Choroid plexus epithelial cell (primary cell): ENCODE data around the gene MYO18B.

ENCODE experiments used
- DNase-seq: peaks from one replicate; pipeline ENCODE4 v3.0.0-alpha.2; 2010; ENCODE audit warnings: low read depth
- H3K4me3 ChIP-seq: 2 replicates; pipeline ENCODE4 v1.5.1; 2011; ENCODE audit warnings: low read depth, mild to moderate bottlenecking, control low read depth, low read length, moderate library complexity
- TF ChIP-seq, protein P1 (sequence below): conservative IDR thresholded peaks from 2 replicates; pipeline ENCODE4 v1.5.1; 2011; ENCODE audit warnings: low read depth, mild to moderate bottlenecking, control low read depth, inconsistent platforms, low read length, moderate library complexity

Gene MYO18B

DNA sequence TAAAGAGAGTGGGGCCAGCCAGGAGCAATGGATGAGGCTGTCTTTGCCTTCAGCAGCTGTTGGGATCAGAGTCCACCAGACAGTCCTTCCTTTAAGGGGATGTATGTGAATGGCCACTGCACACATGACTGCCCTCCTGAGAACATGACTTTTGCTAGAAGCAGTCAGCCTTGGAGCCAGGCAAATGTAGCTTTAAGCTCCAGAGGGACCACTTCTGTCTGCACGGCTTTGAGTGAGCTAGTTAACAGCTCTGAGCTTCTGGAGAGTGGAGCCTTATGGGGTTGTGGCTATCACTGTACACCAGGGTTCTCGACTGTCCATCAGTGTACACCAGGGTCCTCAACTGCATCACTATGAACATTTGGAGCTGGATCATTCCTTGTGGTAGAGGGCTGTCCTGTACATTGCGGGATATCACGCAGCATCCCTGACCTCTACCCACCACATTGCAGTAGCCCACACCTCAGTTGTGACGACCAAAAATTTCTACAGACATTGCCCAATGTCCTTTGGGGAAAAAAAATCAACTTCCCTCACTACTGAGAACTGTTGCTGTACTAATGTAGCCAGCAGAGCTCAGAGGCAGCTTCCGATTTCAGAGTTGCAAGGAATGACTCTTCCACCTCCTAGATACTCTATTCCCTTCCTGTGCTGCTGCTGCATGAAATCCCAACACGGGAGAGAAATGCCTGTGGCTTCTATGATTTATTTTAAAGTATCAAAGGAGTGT, 169.4 kb downstream of the MYO18B start:
- TF ChIP-seq, protein P1, sequence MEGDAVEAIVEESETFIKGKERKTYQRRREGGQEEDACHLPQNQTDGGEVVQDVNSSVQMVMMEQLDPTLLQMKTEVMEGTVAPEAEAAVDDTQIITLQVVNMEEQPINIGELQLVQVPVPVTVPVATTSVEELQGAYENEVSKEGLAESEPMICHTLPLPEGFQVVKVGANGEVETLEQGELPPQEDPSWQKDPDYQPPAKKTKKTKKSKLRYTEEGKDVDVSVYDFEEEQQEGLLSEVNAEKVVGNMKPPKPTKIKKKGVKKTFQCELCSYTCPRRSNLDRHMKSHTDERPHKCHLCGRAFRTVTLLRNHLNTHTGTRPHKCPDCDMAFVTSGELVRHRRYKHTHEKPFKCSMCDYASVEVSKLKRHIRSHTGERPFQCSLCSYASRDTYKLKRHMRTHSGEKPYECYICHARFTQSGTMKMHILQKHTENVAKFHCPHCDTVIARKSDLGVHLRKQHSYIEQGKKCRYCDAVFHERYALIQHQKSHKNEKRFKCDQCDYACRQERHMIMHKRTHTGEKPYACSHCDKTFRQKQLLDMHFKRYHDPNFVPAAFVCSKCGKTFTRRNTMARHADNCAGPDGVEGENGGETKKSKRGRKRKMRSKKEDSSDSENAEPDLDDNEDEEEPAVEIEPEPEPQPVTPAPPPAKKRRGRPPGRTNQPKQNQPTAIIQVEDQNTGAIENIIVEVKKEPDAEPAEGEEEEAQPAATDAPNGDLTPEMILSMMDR, result no peak
- no peak for DNase-seq
- no peak overlapping the region for H3K4me3 ChIP-seq

- DNase-seq, result no peak
- H3K4me3 ChIP-seq, result no peak overlapping the region
- TF ChIP-seq, protein P1, result no peak
These were observed 177.5 kb downstream of the MYO18B start for GRCh38 chr22:25919452-25919851.

DNA sequence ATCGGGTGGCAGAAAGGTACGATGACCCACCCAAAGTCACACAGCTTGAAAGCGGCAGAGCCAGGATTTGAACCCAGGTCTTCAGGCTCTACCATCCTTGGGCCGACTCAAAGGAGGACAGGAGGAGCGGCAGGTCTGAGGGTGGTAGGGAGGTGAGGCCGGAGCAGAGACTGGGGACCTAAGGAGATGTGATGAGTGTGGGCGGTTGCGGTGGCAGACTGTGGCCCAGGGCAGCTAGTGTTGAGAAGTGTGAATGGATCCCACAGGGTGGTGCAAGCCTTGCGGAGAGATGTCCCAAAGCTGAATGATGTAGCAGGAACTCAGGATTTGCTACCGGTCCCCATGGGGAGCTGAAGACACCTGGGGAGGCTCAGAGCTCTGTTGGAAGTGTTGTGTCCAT, 180.2 kb downstream of the MYO18B start:
- no peak for DNase-seq
- TF ChIP-seq, protein P1, result no peak

DNA sequence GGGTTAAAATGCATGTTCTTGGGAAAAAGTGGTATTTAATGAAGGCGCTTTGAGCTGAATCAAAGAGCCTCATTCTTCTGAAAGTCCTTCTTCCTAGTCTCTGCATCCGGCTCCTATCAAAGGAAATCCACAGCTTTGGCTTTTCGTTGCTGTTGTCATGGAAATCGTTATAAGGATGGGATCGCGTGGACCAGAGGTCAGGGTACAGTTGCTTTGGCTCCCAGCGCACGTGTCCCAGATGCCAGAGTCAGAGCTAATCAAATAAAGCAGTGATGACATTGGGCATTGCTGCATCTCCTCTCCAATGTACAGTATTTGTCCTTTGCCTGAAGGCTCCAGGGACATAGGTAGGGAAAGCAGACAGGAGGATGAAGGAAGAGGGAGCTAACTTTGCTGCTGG, 181.9 kb downstream of the MYO18B start:
- no peak overlapping the region for H3K4me3 ChIP-seq
- TF ChIP-seq, protein P1, result no peak
- DNase-seq, result no peak

More for the DNA sequence above, 180.2 kb downstream of the MYO18B start:
- no peak overlapping the region for H3K4me3 ChIP-seq

DNA sequence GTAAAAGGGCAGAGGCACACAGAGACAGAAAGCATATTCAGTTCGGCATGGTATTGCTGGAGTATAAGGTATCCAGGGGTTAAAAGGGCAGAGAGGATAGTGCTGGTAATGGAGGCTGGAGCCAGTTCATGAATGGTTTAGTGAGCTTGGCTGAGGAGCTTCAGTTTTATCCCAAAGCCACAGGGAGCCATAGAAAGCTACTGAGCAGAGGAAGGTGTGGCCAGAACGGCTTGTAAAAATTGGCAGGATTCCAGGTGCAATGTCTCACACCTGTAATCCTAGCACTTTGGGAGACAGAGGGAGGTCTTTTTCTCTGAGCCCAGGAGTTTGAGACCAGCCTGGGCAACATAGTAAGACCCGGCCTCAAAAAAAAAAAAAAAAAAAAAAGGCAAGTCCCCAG, 186.1 kb downstream of the MYO18B start:
- no peak overlapping the region for H3K4me3 ChIP-seq

DNA sequence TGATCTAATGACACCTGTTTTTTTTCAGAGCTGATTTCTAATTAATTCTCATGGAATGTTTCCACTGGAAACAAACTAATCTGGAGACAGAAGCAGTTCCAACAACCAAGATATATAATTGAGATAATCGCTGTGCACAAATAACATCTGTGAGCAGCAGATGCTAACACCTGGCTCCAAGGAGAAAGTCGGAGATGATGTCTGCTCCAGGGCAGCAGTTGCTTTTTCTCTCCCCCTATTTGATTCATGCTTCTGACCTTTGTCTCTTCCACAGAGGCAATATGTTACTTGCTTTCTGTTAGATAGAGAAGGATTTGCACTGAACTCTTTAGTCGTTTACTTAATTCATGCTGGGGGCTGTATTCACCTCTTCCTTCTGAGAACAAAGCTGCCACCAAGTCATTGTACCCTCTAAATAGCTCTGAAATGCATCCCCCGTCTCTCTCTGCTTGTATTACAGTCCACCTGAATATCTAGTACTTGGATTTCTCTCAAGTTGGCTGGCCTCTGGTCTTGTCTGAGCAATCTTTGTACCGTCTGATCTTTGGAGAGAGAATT, 187.4 kb downstream of the MYO18B start:
- TF ChIP-seq, protein P1, result no peak
- no peak overlapping the region for H3K4me3 ChIP-seq
- no peak for DNase-seq

More for the DNA sequence above, 186.1 kb downstream of the MYO18B start:
- TF ChIP-seq, protein P1, result no peak
- no peak for DNase-seq

GRCh38 chr22:25930083-25930482, 188.1 kb downstream of the MYO18B start:
- TF ChIP-seq, protein P1, result no peak
- no peak overlapping the region for H3K4me3 ChIP-seq

More at GRCh38 chr22:25930083-25930482, 188.1 kb downstream of the MYO18B start:
- no peak for DNase-seq
